ENCODE results near the gene MUC20.
"Not testable (repeated sequence)": the region's sequence is repeated elsewhere in the genome, so short reads cannot be mapped to it uniquely, and the experiment has no call there.

MUC20 gene

GRCh38 chr3:195732940-195733339, 12.2 kb downstream of the MUC20 start:
- no peak for DNase-seq

GRCh38 chr3:195735036-195735695, 14.4 kb downstream of the MUC20 start:
- DNase-seq, result no peak

DNA sequence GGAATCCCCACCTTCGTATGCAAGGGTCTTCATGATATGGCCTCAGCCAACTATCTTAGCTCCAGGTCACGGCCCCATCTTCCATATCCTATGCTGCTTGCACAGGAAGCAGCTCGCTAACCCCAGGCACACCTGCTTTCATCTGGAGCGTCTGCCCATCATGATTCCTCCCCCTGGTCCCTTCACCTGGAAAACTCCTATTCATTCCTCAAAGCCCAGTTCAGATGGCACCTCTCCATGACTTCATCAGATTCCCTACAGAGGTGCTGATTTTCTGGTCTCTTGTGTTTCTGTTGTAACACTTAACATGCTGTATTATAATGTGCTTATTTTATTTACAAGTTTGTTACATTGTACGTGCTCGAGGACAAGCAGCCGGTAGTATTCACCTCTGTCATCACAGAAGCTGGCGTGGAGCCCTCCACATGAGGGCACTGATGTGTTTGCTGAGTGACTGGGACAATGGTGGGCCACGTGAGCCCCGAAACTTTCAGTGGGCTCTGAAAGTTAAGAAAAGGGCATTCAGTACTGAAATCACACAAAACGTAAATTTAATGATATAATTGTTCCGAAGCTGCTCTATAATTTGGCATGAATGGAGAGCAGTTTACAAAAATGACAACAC, 16.2 kb downstream of the MUC20 start:
- no peak for DNase-seq

DNA sequence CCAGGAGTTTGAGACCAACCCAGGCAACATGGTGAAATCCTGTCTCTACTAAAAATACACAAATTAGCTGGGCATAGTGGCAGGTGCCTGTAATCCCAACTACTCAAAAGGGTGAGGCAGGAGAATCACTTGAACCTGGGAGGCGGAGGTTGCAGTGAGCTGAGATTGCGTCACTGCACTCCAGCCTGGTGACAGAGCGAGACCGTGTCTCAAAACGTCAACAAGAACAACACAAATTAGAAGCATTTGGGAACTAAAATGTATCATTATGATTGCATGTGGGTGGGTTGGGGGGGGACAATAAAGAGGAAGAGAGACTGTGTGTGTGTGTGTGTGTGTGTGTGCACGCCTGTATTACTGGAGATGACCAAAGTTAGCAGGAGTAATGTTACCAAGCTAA, 17.0 kb downstream of the MUC20 start:
- DNase-seq, result not testable (repeated sequence)

GRCh38 chr3:195738274-195739044, 17.7 kb downstream of the MUC20 start:
- no peak for DNase-seq

GRCh38 chr3:195739561-195740111, 18.9 kb downstream of the MUC20 start:
- no peak for DNase-seq

GRCh38 chr3:195744437-195744836, 23.7 kb downstream of the MUC20 start:
- no peak for DNase-seq

GRCh38 chr3:195746346-195746745, 25.6 kb downstream of the MUC20 start:
- DNase-seq, result no peak

- DNase-seq, result no peak
These were observed 26.0 kb downstream of the MUC20 start for GRCh38 chr3:195746751-195747150.

DNA sequence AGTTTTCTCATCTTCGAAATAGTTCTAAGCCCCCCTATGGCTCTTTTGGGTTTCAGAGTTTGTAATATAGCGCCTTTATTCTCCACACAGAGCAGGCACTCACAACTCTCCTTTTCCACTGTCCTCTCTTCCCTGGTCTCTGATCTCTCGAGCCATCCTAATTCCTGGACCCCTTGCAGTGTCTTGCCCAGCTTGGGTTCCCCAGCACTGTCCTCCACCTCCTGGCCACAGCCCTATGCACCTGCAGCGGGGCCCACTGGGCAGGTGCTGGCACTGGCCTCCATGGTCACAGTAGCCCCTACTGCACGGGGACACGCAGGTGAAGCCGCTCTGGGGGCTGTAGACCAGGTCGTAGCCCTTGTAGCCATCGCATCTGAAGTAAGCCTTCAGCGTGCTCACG, 27.9 kb downstream of the MUC20 start:
- DNase-seq, result no peak

DNA sequence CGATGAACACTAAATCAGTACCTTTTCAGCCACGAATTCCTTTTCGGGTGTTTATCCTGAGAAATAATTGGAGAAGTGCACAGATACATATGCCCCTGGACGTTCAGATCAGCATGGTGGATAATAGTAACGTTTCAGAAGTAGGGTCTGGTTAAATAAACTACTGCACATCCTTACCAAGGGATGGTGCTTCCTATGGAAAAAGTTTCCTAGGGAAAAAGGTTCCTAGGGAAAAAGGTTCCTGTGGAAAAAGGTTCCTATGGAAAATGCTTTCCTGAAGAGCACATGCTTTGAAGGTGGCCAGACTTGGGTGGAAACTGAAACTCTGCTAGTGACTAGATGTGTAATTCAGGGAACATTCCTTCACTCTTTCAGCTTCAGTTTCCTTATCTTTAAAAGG, 28.3 kb downstream of the MUC20 start:
- DNase-seq, result not testable (repeated sequence)

DNA sequence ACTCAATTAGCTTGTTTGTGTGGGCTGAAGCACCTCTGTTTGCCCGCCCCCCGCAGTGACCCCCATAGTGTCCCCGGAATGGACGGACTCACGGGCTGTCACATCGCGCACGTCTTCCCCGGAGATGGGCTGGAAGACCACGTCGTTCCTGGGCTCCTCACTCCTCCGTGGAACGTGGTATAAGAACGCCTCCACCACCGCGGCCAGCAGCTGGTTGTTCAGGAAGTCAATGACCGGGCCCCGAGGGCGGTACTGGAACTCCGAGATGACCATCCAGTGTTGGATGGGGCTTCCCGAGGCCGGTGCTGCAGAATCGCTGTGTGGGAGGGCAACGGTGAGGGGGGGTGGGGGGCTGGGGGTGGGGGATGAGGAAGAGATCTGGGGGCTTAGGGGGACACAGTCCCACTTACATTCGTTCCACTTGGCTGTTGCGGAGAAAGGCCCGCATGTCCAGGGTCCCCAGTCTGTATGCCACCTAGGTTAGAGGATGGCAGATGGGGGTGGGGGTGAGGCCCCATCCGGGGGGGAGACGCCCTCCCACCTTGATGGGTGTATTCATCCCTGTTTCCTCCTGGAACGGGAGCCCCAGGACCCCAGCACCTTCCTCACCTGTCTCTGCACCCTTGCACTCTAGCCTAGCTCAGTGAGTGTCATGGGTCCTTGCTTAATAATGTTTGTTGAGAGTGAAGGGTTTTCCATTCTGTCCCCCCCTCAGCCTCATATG, 30.2 kb downstream of the MUC20 start:
- DNase-seq, result no peak

DNA sequence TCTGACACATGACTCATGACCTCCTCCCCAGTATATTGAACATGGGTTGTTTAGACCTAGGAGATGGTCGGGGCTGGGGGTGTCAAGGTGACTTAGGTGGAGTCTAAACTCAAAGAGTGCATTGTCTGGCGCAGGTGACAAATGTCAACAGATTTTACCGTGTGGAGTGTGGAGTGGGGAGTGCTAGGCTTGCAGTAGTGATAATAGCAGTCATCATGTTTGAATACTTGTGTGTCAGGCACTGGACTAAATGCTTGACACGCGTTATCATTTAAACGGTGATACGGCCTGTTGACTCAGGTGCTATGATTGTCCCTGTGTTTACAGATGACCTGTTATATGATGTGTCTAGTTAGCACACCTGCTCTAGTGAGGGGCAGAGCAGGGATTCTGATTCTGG, 30.8 kb downstream of the MUC20 start:
- no peak for DNase-seq

DNA sequence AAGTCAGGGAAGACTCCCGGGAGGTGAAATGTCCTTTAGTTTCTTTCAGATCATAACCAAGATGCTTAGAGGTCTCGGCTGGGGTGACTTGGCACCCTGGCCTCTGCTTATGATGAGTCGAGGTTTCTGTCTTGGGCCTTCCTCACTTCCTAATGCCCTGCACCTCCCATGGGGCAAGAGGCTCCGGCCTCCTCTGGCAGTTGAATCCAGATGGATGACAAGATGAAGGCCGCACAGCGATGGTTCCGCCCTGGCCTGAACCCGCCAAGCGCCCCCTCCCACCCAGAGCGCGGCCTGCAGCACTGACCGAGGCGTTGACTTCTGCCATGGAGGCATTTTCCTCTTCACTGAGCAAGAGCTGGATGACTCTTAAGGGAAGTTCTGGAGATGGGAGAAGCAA, 31.3 kb downstream of the MUC20 start:
- no peak for DNase-seq

DNA sequence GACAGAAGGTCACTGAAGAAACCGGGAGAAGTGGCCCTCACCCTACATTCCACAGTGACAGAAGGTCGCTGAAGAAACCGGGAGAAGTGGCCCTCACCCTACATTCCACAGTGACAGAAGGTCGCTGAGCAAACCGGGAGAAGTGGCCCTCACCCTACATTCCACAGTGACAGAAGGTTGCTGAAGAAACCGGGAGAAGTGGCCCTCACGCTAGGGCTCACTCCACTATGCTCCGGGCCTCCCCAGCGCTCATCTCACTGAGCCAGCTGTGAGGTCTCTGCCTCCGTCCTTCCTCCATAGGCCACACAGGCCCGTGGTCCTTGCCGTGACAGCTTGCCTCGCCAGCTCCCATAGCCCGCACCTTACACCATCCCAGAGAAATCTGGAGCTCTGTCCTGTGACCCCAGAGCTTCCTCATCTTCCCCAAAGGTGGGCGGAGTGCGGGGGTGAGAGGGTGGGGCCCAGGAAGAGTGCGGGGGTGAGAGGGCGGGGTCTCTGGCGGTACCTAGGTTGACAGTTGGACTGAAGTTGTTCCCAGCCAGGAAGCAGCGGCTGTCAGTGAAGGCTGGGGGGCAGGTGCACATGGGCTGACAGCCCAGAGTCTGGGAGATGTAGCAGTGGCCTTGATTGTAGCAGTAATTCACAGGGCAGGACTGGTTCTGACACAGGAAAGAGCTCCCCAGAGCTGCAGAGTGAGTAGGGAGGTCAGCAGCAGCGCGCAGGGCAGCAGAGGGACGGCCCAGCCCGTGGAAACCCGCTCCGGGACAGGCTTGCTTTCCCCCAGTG, 32.0 kb downstream of the MUC20 start:
- DNase-seq, result no peak

DNA sequence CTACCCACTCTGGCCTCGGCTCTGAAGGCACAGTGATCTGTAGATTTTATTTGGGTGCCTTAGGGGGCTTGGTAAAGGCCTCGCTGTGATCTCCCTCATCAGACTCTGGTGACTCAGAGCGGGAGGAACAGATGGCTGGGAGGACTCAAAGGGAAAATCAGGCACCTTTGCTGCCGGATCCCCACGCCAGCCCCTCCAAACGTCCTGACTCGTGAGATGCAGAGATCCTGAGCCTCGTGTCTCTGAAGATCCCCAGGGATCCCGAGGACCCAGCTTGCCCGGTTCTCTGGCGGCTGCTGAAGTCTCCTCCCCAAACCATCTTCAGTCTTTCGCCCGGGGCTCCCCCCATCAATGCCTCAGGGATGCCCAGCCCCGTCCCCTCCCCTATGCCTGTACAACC, 32.8 kb downstream of the MUC20 start:
- no peak for DNase-seq

- no peak for DNase-seq
These were observed 33.4 kb downstream of the MUC20 start for GRCh38 chr3:195754141-195754540.

DNA sequence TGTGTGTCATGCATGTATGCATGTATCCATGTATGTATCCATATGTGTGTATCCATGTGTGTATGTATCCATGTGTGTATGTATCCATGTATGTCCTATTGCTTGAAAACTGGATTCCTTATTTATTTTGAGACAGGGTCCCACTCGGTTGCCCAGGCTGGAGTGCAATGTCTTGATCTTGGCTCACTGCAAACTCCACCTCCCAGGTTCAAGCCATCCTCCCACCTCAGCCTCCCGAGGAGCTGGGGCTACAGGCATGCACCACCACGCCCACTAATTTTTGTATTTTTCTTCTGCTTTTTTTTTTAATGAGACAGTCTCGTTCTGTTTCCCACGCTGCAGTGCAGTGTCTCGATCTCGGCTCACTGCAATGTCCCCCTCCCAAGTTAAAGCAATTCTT, 34.1 kb downstream of the MUC20 start:
- DNase-seq, result no peak

DNA sequence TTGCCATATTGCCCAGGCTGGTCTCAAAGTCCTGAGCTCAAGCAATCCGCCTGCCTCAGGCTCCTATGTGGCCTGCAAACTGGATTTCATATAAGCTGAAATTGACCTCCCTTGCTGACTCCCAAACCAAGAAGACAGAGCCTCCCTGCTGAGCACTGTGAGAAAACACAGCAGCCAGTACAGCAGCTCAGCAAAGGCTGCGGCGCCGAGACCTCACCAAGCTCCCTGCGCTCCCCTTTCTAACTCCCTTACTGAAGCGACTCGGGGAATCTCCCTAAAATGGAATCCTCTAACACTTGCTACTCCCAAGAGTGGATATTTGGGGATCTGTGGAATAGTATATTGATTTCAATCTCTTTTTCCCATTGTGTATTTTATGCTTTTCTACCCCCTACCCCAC, 34.6 kb downstream of the MUC20 start:
- no peak for DNase-seq

DNA sequence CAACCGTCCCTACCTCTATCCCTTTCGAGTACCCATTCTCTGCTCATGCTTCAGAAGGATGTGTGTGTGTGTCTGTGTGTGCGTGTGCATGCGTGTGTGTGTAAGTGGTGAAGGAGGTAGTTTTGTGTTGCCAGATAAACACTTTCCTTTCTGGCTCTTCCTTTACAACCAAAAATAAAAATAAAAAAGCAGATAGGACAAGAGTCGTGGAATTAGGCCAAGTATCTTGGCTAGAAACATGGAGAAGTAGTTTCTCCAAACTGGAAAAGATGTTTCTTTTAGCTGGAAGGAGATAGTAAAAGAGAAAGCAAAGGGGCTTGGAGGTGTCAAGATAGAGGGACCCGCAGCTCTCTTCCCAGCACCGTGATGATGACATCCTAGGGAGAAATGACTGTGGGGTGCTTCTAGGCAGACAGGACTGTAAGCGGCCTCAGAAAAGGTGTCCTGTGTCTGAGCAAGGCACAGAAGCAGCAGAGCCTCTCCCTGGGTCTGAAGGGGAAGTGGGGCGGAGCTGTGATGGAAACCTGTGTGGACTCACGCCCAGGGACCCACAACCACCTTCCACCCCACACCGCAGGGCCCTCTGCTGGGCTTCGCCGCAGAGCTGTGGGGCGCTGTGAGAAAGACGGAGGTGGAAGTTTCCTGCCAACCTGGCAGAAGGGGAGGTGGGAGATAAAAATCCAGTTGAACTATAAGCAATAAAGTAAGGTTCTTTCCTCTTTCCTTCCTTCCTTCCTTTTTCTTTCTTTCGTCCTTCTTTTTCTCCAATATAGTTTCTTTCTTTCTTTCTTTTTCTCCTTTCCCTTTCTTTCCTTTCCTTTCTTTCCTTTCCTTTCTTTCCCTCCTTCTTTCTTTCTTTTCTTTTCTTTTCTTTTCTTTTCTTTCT, 35.3 kb downstream of the MUC20 start:
- peak; percentile 12 for DNase-seq

- no peak for DNase-seq
These were observed 36.6 kb downstream of the MUC20 start for GRCh38 chr3:195757438-195757770.

DNA sequence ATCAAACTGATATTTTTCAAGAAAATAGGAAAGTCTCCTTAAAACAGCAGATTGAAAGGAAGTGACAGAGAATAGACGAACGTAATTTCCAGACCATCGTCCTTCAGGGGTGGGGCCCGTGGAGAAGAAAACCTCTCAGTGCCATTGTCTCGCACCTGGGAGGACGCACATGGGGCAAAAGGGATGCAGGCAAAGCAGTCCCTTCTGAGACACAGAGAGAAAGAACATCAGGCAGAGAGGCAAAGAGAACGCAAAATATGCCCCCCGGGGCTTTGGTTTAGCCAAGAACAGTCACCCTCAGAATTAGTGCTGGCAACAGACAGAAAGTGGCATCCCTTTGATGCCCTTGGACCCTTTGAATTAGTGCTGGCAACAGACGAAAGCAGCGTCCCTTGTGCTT, 37.0 kb downstream of the MUC20 start:
- no peak for DNase-seq

Data from activated T-cell treated with anti-CD3 and anti-CD28 coated beads for 4 hours (primary cell).